Esophagus squamous epithelium (tissue), 5 donors: ENCODE measurements around the gene DCP2. TPM values are rescaled to one million over a fixed set of nuclear protein-coding genes. Genes with fewer than 3 reads are reported as not detected.

Source experiments
- DNase-seq: peaks from one replicate; lab custom pipeline; 2025; lab: John Stamatoyannopoulos, UW
- H3K27ac ChIP-seq, 4 donors: fragments of 200-600 bp; sonication (generic); one replicate each; pipeline ENCODE4 v1.5.1; 2016 to 2019; ENCODE audit warnings: mild to moderate bottlenecking in 1 of 4
- H3K27me3 ChIP-seq, 4 donors: fragments of 200-600 bp; sonication (generic); 1 replicate in 3 of 4; 2 replicates in 1 of 4; pipeline versions ENCODE4 v1.5.1 to v1.6.0; 2017 to 2021; ENCODE audit warnings: antibody characterized with exemption in 1 of 4
- H3K36me3 ChIP-seq, 3 donors: fragments of 200-600 bp; sonication (generic); one replicate each; pipeline ENCODE4 v1.5.1; 2016 to 2019
- H3K4me1 ChIP-seq, 3 donors: fragments of 200-600 bp; sonication (generic); one replicate each; pipeline ENCODE4 v1.5.1; 2017 to 2019
- H3K4me3 ChIP-seq, 4 donors: fragments of 200-600 bp; sonication (generic); 1 replicate in 3 of 4; 2 replicates in 1 of 4; pipeline ENCODE4 v1.5.1; 2016 to 2019; ENCODE audit warnings: mild to moderate bottlenecking in 2 of 4, moderate library complexity in 1 of 4
- H3K9me3 ChIP-seq, 3 donors: fragments of 200-600 bp; sonication (generic); one replicate each; pipeline ENCODE4 v1.5.1; 2016 to 2019
- CTCF ChIP-seq, 6 experiments: fragments of 450-650 bp in 4 of 6; fragments of 200-600 bp in 2 of 6; sonication (generic) in 2 of 6; IDR thresholded peaks; one replicate each; pipeline ENCODE4 v1.5.1; 2016 to 2019; ENCODE audit warnings: antibody characterized with exemption in 6 of 6, mild to moderate bottlenecking in 4 of 6, moderate library complexity in 4 of 6
- POLR2A ChIP-seq, 4 donors: fragments of 450-650 bp; IDR thresholded peaks; one replicate each; pipeline ENCODE4 v1.6.1; 2017; ENCODE audit warnings: antibody characterized with exemption in 4 of 4, mild to moderate bottlenecking in 4 of 4, moderate library complexity in 3 of 4
- WGBS, 2 donors: methylation state at CpG; one replicate each; pipeline ENCODE4 v1.1.5; 2018; 5-methylcytosine and 5-hydroxymethylcytosine counted together
- intact Hi-C: fragments of 100-400 bp; cut with DNase I; formaldehyde crosslinking; loops from one replicate; pipeline ENCODE4 v1.15.0; 2022
- total RNA-seq, 4 donors: library from RNA; depleted of rRNA; stranded (reverse); fragments of >200 nt; gene quantifications; one replicate each; pipeline ENCODE4 v1.1.0, GENCODE V29; 2016
- donor health status: DM: yes; HTN: yes; CAD: no.

Gene DCP2
- total RNA-seq, 4 donors from 2014 or later = 9.0 to 24.9 (median 17.4) TPM

GRCh38 chr5:113036826-113037225, 60.2 kb downstream of the DCP2 start:
- peaks cover 0 to 7% (median 0%) of the 10 kb centered on the region in 3 donors for H3K4me1 ChIP-seq
- H3K36me3 ChIP-seq = peaks cover 0 to 84% (median 0%) of the 10 kb centered on the region in 3 donors
- TF ChIP-seq CTCF (IDR thresholded peaks at IDR 0.05) (no peak), POLR2A (IDR thresholded peaks at IDR 0.05) (no peak)
- no peak overlapping the region for H3K4me3 ChIP-seq
- no peaks in the 10 kb centered on the region for H3K27me3 ChIP-seq
- WGBS, 2 donors = 90 to 100% methylated on average over 1 of the region's 1 CpG
- H3K27ac ChIP-seq = no peak overlapping the region
- H3K9me3 ChIP-seq = no peaks in the 10 kb centered on the region
- intact Hi-C loops = no loop called here
- no peak for DNase-seq

GRCh38 chr5:113038136-113038535, 61.5 kb downstream of the DCP2 start:
- H3K27ac ChIP-seq = no peak overlapping the region
- H3K27me3 ChIP-seq = no peaks in the 10 kb centered on the region
- no peak for DNase-seq
- intact Hi-C loops = no loop called here
- H3K36me3 ChIP-seq = peaks cover 0 to 91% (median 0%) of the 10 kb centered on the region in 3 donors
- peaks cover 0 to under 1% (median 0%) of the 10 kb centered on the region in 3 donors for H3K4me1 ChIP-seq
- 94 to 100% methylated on average over 1 of the region's 1 CpG for WGBS, 2 donors
- H3K9me3 ChIP-seq = no peaks in the 10 kb centered on the region
- H3K4me3 ChIP-seq = no peak overlapping the region
- TF ChIP-seq CTCF (IDR thresholded peaks at IDR 0.05) (no peak), POLR2A (IDR thresholded peaks at IDR 0.05) (no peak)

GRCh38 chr5:113038714-113039113, 62.1 kb downstream of the DCP2 start:
- peaks cover 0 to 97% (median 0%) of the 10 kb centered on the region in 3 donors for H3K36me3 ChIP-seq
- H3K27me3 ChIP-seq = no peaks in the 10 kb centered on the region
- no peak overlapping the region for H3K4me3 ChIP-seq
- WGBS, 2 donors = 57 to 67% methylated on average over 3 to 5 of the region's 9 CpGs
- H3K9me3 ChIP-seq = no peaks in the 10 kb centered on the region
- peaks cover 0 to 4% (median 3%) of the 10 kb centered on the region in 3 donors for H3K4me1 ChIP-seq
- no peak for TF ChIP-seq POLR2A (IDR thresholded peaks at IDR 0.05)
- no peak for TF ChIP-seq CTCF (IDR thresholded peaks at IDR 0.05)
- intact Hi-C loops = no loop called here
- H3K27ac ChIP-seq = no peak overlapping the region
- no peak for DNase-seq

GRCh38 chr5:113039229-113039933, 62.8 kb downstream of the DCP2 start:
- 88 to 90% methylated on average over 7 to 11 of the region's 14 CpGs for WGBS, 2 donors
- no peak for DNase-seq
- H3K36me3 ChIP-seq = peaks cover 0 to 97% (median 0%) of the 10 kb centered on the region in 3 donors
- intact Hi-C loops = no loop called here
- no peaks in the 10 kb centered on the region for H3K27me3 ChIP-seq
- peaks cover 0 to 10% (median 7%) of the 10 kb centered on the region in 3 donors for H3K4me1 ChIP-seq
- no peak overlapping the region for H3K4me3 ChIP-seq
- H3K9me3 ChIP-seq = no peaks in the 10 kb centered on the region
- H3K27ac ChIP-seq = no peak overlapping the region
- TF ChIP-seq POLR2A (IDR thresholded peaks at IDR 0.05) (no peak), CTCF (IDR thresholded peaks at IDR 0.05) (no peak)

GRCh38 chr5:113039934-113040285, 63.3 kb downstream of the DCP2 start:
- Histone ChIP-seq H3K27ac (no peak overlapping the region), H3K4me3 (no peak overlapping the region), H3K9me3 (no peaks in the 10 kb centered on the region), H3K27me3 (no peaks in the 10 kb centered on the region), H3K4me1 (peaks cover 0 to 16% (median 13%) of the 10 kb centered on the region in 3 donors), H3K36me3 (peaks cover 0 to 97% (median 0%) of the 10 kb centered on the region in 3 donors)
- TF ChIP-seq CTCF (IDR thresholded peaks at IDR 0.05) = no peak
- no peak for TF ChIP-seq POLR2A (IDR thresholded peaks at IDR 0.05)
- intact Hi-C loops = no loop called here
- no peak for DNase-seq
- 91 to 98% methylated on average over 4 of the region's 4 CpGs for WGBS, 2 donors
